NCI-H128 (cell line): ENCODE results near the gene NMRK1.

Experiments used
- DNase-seq: peaks from one replicate; lab custom pipeline; 2025; ENCODE audit not compliant: unreplicated experiment; lab: John Stamatoyannopoulos, UW

Gene NMRK1

DNA sequence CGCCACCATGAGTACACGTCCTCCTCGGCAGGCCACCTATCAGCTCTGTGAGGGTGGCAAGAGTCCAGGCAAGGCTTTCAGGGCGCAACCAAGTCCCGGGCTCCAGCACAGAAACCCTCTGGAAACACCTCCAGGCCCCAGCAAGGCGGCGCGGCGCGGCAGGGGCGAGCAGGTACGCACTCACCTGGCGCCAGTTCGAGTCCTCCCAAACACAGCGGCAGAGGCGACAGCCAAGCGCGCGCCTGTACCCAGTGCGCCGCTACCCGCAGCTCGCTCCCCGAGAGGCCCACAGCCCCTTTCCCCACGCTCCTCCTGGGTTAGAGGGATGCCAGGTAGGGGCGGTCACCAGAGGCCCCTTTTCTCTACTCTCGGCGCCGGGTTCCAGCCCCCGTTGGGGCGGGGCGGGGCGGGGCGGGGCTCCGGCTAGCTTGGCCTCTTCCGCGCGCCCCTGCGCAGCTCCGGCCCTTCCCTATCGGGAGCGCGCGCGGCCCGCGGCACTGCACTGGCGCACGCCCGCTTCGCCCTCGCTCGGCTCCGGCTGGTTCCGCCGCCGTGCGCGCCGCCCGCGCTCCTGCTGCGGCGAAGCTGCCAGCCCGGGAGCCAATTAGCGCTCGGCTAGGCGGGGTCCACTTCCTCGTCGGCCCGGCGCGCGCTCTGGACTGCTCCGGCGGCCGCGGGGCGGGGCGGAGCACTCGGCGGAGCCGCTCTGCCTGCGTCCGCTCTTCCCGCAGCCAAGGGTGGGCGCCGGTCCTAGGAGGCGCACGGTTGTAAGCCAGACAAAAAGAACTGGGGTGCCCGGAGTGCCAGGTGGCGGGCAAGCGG lies at the start of gene NMRK1, which contains the start of gene OSTF1:
Gene NMRK1 (minus strand): TSS at position 332 of the 822 bp plus-strand sequence. CDS start 5,040 bp downstream, outside the sequence.
Gene OSTF1 (plus strand): TSS at position 691 of the 822 bp plus-strand sequence. CDS start 179 bp downstream, outside the sequence.
- peak; percentile 87 for DNase-seq

DNA sequence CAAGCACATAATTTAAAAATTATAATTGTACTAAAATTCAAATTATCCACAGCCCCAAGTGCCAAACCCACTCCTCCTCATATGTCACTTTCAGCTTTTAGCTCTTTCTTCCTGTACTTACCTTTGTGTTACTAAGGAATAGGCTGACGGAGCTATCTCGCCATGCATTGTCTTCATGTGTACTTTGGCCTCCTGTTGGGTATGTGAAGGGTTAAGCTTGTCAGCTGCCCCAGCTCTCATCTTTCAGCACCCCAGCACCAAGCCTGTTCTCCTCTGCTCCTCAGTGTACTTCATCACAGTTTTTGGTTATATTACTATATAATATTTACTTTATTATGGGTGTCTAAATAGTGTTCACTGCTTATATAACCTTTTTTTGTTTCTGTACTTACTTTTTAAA lies 46.5 kb upstream of the NMRK1 start:
- no peak for DNase-seq

GRCh38 chr9:75133396-75133795 lies 45.4 kb upstream of the NMRK1 start:
- DNase-seq: no peak

DNA sequence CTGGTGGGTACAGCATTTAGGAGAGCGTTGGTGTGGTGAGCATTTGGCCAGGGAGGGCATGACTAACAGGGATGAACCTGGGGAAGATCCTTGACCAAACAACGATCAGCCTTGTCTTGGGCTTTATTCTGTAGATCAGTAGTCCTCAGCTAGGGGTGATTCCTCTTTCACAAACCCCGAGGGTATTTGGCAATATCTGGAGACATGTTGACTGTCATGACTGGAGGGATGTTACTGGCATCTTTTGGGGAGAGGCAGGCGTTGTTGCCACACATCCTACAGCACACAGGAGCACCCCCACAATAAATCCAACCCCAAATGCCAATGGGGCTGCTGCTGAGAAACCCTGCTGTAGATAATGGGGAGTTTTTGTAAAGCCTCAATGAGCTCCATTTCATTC lies 44.3 kb upstream of the NMRK1 start:
- DNase-seq: no peak

GRCh38 chr9:75131700-75132099 lies 43.7 kb upstream of the NMRK1 start:
- no peak for DNase-seq

DNA sequence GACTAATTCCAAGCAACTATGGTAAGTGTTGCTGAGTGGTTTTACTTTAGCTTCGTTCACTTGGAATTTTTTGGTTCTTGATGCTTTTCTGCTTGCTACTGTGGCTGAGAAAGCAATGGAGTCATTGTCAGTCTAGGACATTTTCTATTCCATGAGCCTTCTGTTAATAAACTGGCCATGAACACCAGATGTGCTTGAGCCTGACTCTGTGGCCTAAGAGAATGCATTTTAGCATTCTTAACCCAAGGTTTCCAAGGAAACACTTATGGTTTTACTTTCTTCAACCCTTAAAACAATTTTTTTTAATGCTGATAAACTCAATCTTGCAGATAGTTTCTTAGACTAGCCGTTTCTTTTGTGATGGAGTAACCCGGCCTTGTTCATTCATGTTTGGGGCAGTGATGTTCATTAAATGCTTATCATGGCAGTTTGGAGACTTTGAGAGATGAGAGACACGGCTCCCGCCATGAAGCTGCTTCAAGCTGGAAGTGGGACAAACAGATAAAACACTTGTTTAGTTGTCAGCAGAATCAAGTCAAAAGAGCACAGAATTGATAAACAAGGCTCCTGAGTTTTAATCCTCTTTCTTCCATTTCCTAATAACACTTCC lies 42.8 kb upstream of the NMRK1 start:
- no peak for DNase-seq

- no peak for DNase-seq
Measured at GRCh38 chr9:75130172-75130571, 42.2 kb upstream of the NMRK1 start.

DNA sequence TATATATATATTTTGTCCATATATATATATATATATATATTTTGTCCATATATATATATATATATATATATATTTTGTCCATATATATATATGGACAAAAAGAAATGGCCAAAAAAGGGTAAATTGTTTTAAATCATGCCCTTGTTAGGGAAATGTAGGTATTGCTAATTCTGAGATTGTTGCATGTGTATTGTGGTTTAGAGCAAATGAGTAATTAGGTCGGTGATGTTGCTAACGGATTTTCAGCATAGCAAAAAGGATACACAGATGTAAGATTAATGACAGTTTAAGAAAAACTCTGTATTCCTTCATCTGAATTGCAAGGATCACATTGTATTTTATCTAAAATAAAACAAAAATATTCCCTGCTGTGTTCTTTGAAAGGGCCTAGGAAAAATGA lies 40.6 kb upstream of the NMRK1 start:
- no peak for DNase-seq

- no peak for DNase-seq
Measured at GRCh38 chr9:75123696-75124095, 35.7 kb upstream of the NMRK1 start.

- no peak for DNase-seq
Measured at GRCh38 chr9:75121914-75122558, 34.1 kb upstream of the NMRK1 start.

DNA sequence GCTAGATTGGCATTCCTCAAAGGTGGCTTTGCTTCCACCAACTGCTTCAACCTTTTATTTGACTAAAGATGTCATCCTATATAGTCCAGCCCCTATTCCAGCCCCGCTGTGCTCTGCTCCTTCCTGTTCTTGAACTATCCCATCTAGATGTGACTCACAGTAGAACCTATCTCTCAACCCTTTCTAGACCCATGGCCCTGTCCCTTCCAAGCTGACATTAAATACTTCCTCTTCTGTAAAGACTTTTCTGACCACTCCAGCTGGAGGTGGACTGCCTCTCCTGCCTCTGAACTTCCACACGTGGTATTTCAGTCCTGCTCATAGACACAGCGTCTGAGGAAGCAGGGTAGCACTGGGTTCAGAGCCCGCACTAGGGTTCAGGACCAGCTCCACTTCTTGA lies 32.7 kb upstream of the NMRK1 start:
- DNase-seq: no peak

DNA sequence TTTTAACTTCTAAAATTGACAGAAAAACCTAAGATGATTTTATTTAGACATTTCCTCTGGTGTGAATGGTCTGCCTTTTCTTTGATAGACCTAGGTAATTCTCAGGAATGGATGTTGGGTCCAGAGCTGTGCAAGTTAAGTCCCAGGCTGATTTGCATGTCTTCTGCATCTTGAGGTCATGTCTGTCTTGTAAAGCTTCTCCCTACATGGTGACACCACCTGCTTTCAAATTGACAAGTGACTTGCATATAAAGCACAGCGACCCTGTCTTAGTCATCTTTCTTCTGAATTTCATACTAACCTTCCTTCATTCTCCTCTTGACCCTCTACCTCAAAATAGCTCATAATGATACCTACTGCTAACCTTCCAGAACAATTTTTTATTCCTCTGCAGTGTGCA lies 29.6 kb upstream of the NMRK1 start:
- no peak for DNase-seq

- no peak for DNase-seq
Measured at GRCh38 chr9:75116306-75116705, 28.4 kb upstream of the NMRK1 start.

DNA sequence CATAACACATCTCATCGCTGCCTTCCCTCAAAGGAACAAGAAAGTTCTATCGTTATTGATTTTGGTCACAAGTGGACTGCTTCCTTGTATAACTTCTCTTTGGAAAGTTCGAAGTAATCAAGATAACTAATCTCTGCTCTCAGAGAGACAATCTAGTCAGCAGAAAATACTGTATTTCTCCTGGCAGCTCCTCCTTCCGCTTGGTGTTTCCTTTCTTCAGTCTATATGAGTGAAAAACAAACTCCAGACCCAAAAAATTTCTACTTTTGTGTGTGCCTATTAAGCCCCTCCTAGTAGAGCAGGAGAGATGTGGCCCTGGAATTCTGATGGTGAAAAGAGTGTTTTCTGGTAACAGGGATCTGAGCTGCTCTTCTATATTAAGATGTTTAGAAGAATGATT lies 24.8 kb upstream of the NMRK1 start:
- no peak for DNase-seq

GRCh38 chr9:75111019-75111622 lies 23.2 kb upstream of the NMRK1 start:
- no peak for DNase-seq

DNA sequence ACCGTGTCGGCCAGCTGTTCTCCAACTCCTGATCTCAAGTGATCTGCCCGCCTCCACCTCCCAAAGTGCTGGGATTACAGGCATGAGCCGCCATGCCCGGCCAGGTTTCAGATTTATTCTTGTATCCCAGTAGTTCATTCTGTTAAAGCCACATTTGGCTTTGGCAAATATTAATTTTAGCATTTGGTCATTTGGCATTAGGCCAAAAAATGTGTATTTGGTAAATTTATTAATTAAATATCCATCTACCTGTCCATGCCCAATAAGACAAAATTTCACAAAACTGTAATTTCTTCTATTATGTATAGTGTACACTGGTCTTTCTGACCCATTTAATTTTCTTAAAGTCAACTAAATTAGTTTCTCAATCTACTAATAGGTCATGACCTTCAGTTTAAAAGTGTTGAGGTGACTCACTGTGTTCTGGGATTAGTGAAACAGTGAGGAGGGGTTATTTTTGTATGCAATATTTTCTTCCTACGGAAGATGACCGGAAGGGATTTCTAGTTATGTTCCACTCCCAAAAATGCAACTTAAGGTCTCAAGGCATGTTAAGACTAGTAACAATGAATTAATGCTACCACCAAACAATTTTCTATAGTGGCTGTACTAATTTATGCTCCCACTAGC lies 21.4 kb upstream of the NMRK1 start:
- DNase-seq: no peak

GRCh38 chr9:75108571-75108970 lies 20.6 kb upstream of the NMRK1 start:
- DNase-seq: no peak

GRCh38 chr9:75106857-75107256 lies 18.9 kb upstream of the NMRK1 start:
- DNase-seq: no peak

DNA sequence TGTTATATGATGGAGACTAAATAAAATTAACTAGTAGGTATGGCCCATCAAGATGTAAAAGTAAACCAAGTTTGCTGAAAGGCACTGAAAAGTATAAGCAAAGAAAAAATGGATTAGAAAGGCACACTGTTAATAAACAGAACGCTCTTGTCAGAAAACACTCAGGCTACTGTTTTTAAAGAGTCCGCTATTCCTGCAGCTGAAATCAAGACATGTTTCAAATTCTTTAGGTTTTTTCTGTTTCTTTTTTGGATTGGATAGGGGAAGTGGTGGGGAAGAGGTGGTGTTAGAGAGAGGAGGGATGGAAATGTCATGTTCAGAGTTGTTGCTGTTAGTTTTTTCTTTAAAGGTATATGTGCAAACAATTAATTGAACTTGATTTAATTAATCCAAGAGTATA lies 17.9 kb upstream of the NMRK1 start:
- no peak for DNase-seq

DNA sequence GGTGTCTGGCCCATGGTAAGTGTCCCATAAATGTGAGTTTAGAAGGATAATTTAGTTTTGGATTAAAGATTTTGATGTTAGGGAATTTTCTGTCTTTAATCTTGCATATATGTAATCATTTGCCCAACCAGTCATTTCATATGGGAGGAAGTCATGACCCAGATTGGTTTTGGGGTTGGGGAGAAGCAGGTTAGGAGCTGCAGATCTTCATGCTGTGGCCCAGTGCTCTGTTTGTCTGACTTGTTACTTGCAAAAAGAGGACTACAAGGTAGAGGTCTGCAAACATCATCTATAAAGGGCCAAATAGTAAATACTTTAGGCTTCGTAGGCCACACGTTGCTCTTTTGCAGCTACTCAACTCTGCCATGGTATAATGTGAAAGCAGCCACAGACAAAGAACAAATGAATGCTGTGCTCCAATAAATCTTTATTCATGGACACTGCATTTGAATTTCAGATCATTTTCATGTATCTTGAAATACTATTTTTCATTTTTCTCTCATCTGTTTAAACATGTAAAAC lies 17.1 kb upstream of the NMRK1 start:
- no peak for DNase-seq

GRCh38 chr9:75104607-75105006 lies 16.7 kb upstream of the NMRK1 start:
- DNase-seq: no peak
